Activated CD4-positive, alpha-beta T cell treated with anti-CD3 and anti-CD28 coated beads, Interleukin-2, Interleukin-6, amounts not matched to agents 100 ng/mL and 50 ng/mL, durations not matched to agents 16 hours and 8 hours (primary cell): ENCODE results near the gene ITIH5.

Source experiments
- DNase-seq: peaks from one replicate; pipeline ENCODE4 v3.0.0-alpha.2; 2020

The ITIH5 gene

GRCh38 chr10:7544203-7544602 lies 122.6 kb downstream of the ITIH5 start:
- DNase-seq: no peak

GRCh38 chr10:7542189-7542914 lies 124.4 kb downstream of the ITIH5 start:
- DNase-seq: no peak

GRCh38 chr10:7541137-7542087 lies 125.4 kb downstream of the ITIH5 start:
- no peak for DNase-seq

GRCh38 chr10:7538970-7539654 lies 127.7 kb downstream of the ITIH5 start:
- no peak for DNase-seq

- no peak for DNase-seq
Measured at GRCh38 chr10:7537126-7537525, 129.6 kb downstream of the ITIH5 start.

GRCh38 chr10:7534480-7534852 lies 132.3 kb downstream of the ITIH5 start:
- no peak for DNase-seq

GRCh38 chr10:7533657-7534479 lies 132.9 kb downstream of the ITIH5 start:
- DNase-seq: no peak

- DNase-seq: no peak
Measured at GRCh38 chr10:7532723-7533498, 133.9 kb downstream of the ITIH5 start.

- DNase-seq: no peak
Measured at GRCh38 chr10:7529638-7530037, 137.1 kb downstream of the ITIH5 start.

- DNase-seq: no peak
Measured at GRCh38 chr10:7527468-7527867, 139.3 kb downstream of the ITIH5 start.

- DNase-seq: no peak
Measured at GRCh38 chr10:7526017-7526400, 140.8 kb downstream of the ITIH5 start.

GRCh38 chr10:7525314-7526016 lies 141.3 kb downstream of the ITIH5 start:
- DNase-seq: peak; percentile 79

GRCh38 chr10:7523656-7524055 lies 143.1 kb downstream of the ITIH5 start:
- DNase-seq: no peak

GRCh38 chr10:7520507-7521485 lies 146.0 kb downstream of the ITIH5 start:
- no peak for DNase-seq

GRCh38 chr10:7519351-7519750 lies 147.4 kb downstream of the ITIH5 start:
- no peak for DNase-seq

GRCh38 chr10:7518693-7519092 lies 148.1 kb downstream of the ITIH5 start:
- DNase-seq: no peak

- DNase-seq: no peak
Measured at GRCh38 chr10:7515439-7515838, 151.3 kb downstream of the ITIH5 start.

GRCh38 chr10:7513936-7514335 lies 152.8 kb downstream of the ITIH5 start:
- DNase-seq: no peak

GRCh38 chr10:7513455-7513854 lies 153.3 kb downstream of the ITIH5 start:
- no peak for DNase-seq

- DNase-seq: no peak
Measured at GRCh38 chr10:7512487-7512886, 154.3 kb downstream of the ITIH5 start.
